ENCODE results near the gene RUSC2. TPM values are rescaled to one million over a fixed set of nuclear protein-coding genes. Genes with fewer than 3 reads are reported as not detected.

Gene RUSC2
- total RNA-seq, 4 donors from 2014 or later, result 10.0 to 60.2 (median 16.8) TPM

- Histone ChIP-seq H3K27ac (peak overlapping the region; percentile 82 to 90), H3K36me3 (no peaks in the 10 kb centered on the region), H3K4me3 (no peak overlapping the region), H3K4me1 (peaks cover 7 to 15% of the 10 kb centered on the region in 2 donors), H3K27me3 (no peaks in the 10 kb centered on the region), H3K9me3 (no peaks in the 10 kb centered on the region)
- peak; percentile 87 for DNase-seq
- TF ChIP-seq CTCF (IDR thresholded peaks at IDR 0.05), result peak; percentile 13 to 36 (median 22)
- TF ChIP-seq POLR2A (IDR thresholded peaks at IDR 0.05), result no peak
- intact Hi-C loops (cut with DNase I; ENCODE audit: low total_unique reads), result no loop called here
These were observed 21.0 kb downstream of the RUSC2 start for GRCh38 chr9:35510754-35511428.

GRCh38 chr9:35511453-35511852 is 21.5 kb downstream of the RUSC2 start:
- Histone ChIP-seq H3K36me3 (no peaks in the 10 kb centered on the region), H3K27me3 (no peaks in the 10 kb centered on the region), H3K27ac (peak overlapping the region; percentile 82 to 90), H3K4me3 (no peak overlapping the region), H3K4me1 (peaks cover 7 to 15% of the 10 kb centered on the region in 2 donors), H3K9me3 (no peaks in the 10 kb centered on the region)
- TF ChIP-seq CTCF (IDR thresholded peaks at IDR 0.05) (no peak), POLR2A (IDR thresholded peaks at IDR 0.05) (no peak)
- no peak for DNase-seq
- intact Hi-C loops (cut with DNase I; ENCODE audit: low total_unique reads), result no loop called here

- H3K4me1 ChIP-seq, result peaks cover 28 to 37% of the 10 kb centered on the region in 2 donors
- TF ChIP-seq POLR2A (IDR thresholded peaks at IDR 0.05) (no peak), CTCF (IDR thresholded peaks at IDR 0.05) (no peak)
- no peak for DNase-seq
These were observed 25.9 kb downstream of the RUSC2 start for GRCh38 chr9:35515766-35516165.

GRCh38 chr9:35516479-35516878 is 26.6 kb downstream of the RUSC2 start:
- no peaks in the 10 kb centered on the region for H3K9me3 ChIP-seq
- peak overlapping the region; percentile 75 to 86 for H3K27ac ChIP-seq
- intact Hi-C loops (cut with DNase I; ENCODE audit: low total_unique reads), result no loop called here
- peaks cover 31 to 35% of the 10 kb centered on the region in 2 donors for H3K4me1 ChIP-seq
- no peak for TF ChIP-seq POLR2A (IDR thresholded peaks at IDR 0.05)
- H3K36me3 ChIP-seq, result no peaks in the 10 kb centered on the region
- H3K27me3 ChIP-seq, result no peaks in the 10 kb centered on the region
- DNase-seq, result no peak
- no peak overlapping the region for H3K4me3 ChIP-seq

More at GRCh38 chr9:35515766-35516165, 25.9 kb downstream of the RUSC2 start:
- H3K27me3 ChIP-seq, result no peaks in the 10 kb centered on the region
- H3K4me3 ChIP-seq, result no peak overlapping the region
- intact Hi-C loops (cut with DNase I; ENCODE audit: low total_unique reads), result no loop called here
- H3K36me3 ChIP-seq, result no peaks in the 10 kb centered on the region
- no peaks in the 10 kb centered on the region for H3K9me3 ChIP-seq
- H3K27ac ChIP-seq, result peak overlapping the region in 1 of 2 donors; percentile 86

- intact Hi-C loops (cut with DNase I; ENCODE audit: low total_unique reads), result no loop called here
- peak overlapping the region; percentile 75 to 86 for H3K27ac ChIP-seq
- H3K27me3 ChIP-seq, result no peaks in the 10 kb centered on the region
- H3K9me3 ChIP-seq, result no peaks in the 10 kb centered on the region
- TF ChIP-seq POLR2A (IDR thresholded peaks at IDR 0.05), result no peak
- no peak for TF ChIP-seq CTCF (IDR thresholded peaks at IDR 0.05)
- DNase-seq, result no peak
- H3K4me1 ChIP-seq, result peaks cover 29 to 35% of the 10 kb centered on the region in 2 donors
- no peaks in the 10 kb centered on the region for H3K36me3 ChIP-seq
- H3K4me3 ChIP-seq, result no peak overlapping the region
These were observed 27.2 kb downstream of the RUSC2 start for GRCh38 chr9:35517131-35517530.
